ENCODE measurements around the gene KSR1. TPM values are rescaled to one million over a fixed set of nuclear protein-coding genes. Genes with fewer than 3 reads are reported as not detected.
"Not testable (repeated sequence)": the region's sequence is repeated elsewhere in the genome, so short reads cannot be mapped to it uniquely, and the experiment has no call there.

The KSR1 gene
- total RNA-seq, 2 donors from 2014 or later = 7.9 to 10.2 TPM

GRCh38 chr17:27649929-27650328 lies 193.7 kb downstream of the KSR1 start:
- no peak for DNase-seq (ENCODE audit: low spot score)
- Histone ChIP-seq H3K27ac (no peak overlapping the region), H3K36me3 (no peaks in the 10 kb centered on the region), H3K27me3 (no peaks in the 10 kb centered on the region), H3K9me3 (no peaks in the 10 kb centered on the region), H3K4me1 (peaks cover 0 to 14% of the 10 kb centered on the region in 2 donors), H3K4me3 (no peak overlapping the region)
- no peak for TF ChIP-seq CTCF (IDR thresholded peaks at IDR 0.05)

DNA sequence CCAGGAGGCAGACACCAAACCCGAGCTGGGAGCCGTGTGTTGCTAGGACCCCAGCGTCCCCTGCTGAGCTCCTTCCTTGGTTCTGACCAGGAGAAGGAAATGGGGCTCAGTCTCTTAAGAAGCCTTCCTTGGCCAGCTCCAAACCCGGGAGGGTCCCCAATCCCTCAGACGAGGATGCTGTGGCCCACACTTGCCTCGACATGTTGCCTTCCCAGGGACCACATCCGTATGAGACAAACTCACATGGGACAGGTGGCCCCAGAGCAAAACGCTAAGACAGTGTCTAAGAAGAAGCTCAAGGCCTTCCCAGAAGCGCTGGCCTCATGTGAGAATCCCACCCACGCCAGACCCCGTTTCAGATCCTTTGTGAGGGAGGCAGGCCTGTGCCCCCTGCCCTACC lies 194.6 kb downstream of the KSR1 start:
- Histone ChIP-seq H3K27me3 (no peaks in the 10 kb centered on the region), H3K27ac (no peak overlapping the region), H3K4me1 (peaks cover 0 to 13% of the 10 kb centered on the region in 2 donors), H3K9me3 (no peaks in the 10 kb centered on the region), H3K4me3 (no peak overlapping the region), H3K36me3 (no peaks in the 10 kb centered on the region)
- TF ChIP-seq CTCF (IDR thresholded peaks at IDR 0.05) = no peak
- no peak for DNase-seq (ENCODE audit: low spot score)

GRCh38 chr17:27651411-27652345 lies 195.4 kb downstream of the KSR1 start:
- DNase-seq (ENCODE audit: low spot score) = peak; percentile 85
- H3K27me3 ChIP-seq = no peaks in the 10 kb centered on the region
- no peaks in the 10 kb centered on the region for H3K36me3 ChIP-seq
- H3K27ac ChIP-seq = no peak overlapping the region
- peaks cover 0 to 13% of the 10 kb centered on the region in 2 donors for H3K4me1 ChIP-seq
- no peaks in the 10 kb centered on the region for H3K9me3 ChIP-seq
- no peak overlapping the region for H3K4me3 ChIP-seq
- TF ChIP-seq CTCF (IDR thresholded peaks at IDR 0.05) = peak; percentile 87 to 95

DNA sequence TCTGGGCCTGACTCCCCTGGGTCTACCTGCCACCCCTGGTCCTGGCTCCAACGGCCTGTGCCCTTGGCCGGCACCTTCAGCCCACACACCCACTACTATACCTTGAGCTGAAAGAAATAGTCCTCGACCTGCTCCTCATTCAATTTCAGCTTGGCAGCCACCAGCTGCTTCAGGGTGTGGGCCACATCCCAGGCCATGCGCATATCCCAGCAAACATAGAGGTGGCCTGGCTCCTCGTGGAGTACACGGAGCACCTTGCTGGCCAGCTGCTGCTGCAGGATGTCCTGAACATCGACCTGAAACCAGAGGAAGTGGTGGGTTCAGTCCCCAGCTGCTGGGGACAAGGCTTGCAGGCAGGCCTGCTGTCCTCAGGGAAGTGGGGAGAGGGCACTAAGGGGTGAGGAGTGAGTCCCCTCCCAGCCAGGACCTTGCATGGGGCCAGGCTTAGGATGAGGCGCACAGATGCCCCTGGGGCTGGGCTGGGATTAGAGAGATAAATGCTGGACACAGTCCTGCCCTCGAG lies 197.3 kb downstream of the KSR1 start:
- H3K4me3 ChIP-seq; H3K9me3 ChIP-seq; H3K27ac ChIP-seq; H3K36me3 ChIP-seq; H3K27me3 ChIP-seq; DNase-seq (ENCODE audit: low spot score): not testable (repeated sequence)
- peaks cover 0 to 13% of the 10 kb centered on the region in 2 donors for H3K4me1 ChIP-seq

- Histone ChIP-seq H3K4me1 (peaks cover 0 to 8% of the 10 kb centered on the region in 2 donors), H3K27me3 (no peaks in the 10 kb centered on the region), H3K27ac (no peak overlapping the region), H3K4me3 (no peak overlapping the region), H3K9me3 (no peaks in the 10 kb centered on the region), H3K36me3 (no peaks in the 10 kb centered on the region)
- DNase-seq (ENCODE audit: low spot score) = no peak
- no peak for TF ChIP-seq CTCF (IDR thresholded peaks at IDR 0.05)
Measured at GRCh38 chr17:27654136-27654535, 197.9 kb downstream of the KSR1 start.

- peak; percentile 93 to 95 for TF ChIP-seq CTCF (IDR thresholded peaks at IDR 0.05)
- H3K27ac ChIP-seq = no peak overlapping the region
- DNase-seq (ENCODE audit: low spot score) = peak; percentile 73
- no peaks in the 10 kb centered on the region for H3K27me3 ChIP-seq
- no peaks in the 10 kb centered on the region for H3K36me3 ChIP-seq
- H3K4me1 ChIP-seq = peaks cover 0 to under 1% of the 10 kb centered on the region in 2 donors
- H3K4me3 ChIP-seq = no peak overlapping the region
- H3K9me3 ChIP-seq = no peaks in the 10 kb centered on the region
Measured at GRCh38 chr17:27654654-27655524, 198.6 kb downstream of the KSR1 start.

DNA sequence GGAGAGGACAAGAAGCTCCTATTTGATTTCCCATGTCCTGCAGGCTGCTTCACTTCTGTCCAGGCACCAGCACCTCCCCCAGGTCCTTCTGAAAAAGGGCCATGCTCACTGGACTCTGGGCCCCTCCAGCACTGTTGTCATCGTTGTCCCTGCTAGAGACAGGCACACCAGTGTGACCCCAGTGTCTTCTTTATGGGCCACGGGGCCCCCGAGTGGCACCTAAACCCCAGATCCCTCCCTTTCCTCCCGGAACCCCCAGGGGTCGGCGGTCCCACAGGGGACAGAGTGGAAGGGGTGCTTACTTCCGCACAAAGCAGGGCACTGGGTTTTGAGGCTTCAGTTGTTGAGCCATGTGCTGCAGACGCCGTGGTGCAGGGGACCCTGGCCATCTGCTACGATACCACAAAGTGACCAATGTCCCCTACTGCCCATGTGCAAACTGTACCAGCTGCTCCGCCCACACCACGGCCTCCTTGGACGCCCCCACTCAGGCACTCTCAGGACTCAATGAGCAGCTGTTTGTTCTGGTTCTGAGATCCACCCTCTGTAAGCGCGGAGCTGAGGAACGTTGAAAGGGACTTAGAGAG lies 199.4 kb downstream of the KSR1 start:
- H3K27me3 ChIP-seq; H3K36me3 ChIP-seq; H3K4me1 ChIP-seq; H3K4me3 ChIP-seq; H3K27ac ChIP-seq; H3K9me3 ChIP-seq; DNase-seq (ENCODE audit: low spot score): not testable (repeated sequence)

GRCh38 chr17:27656620-27657019 lies 200.4 kb downstream of the KSR1 start:
- H3K27ac ChIP-seq; H3K27me3 ChIP-seq; H3K9me3 ChIP-seq; H3K4me3 ChIP-seq; H3K4me1 ChIP-seq; DNase-seq (ENCODE audit: low spot score); H3K36me3 ChIP-seq: not testable (repeated sequence)
